Left lung (tissue), 10 donors: Measurements from ENCODE around the gene LHX2. TPM values are rescaled to one million over a fixed set of nuclear protein-coding genes. Genes with fewer than 3 reads are reported as not detected.

Experiments
- ATAC-seq: fragments of 200-7000 bp; cut with Tn5 transposase; one replicate; pipeline ENCODE4 v1.9.1; 2020; ENCODE audit warnings: moderate library complexity
- DNase-seq, 4 donors: peaks; one replicate each; pipeline ENCODE4 v3.0.0-alpha.2; 2013 to 2020
- H3K27ac ChIP-seq, 2 donors: fragments of 200-600 bp; sonication (generic) in 1 of 2; one replicate each; pipeline versions ENCODE4 v1.5.0 to v1.8.0; 2020 to 2021
- H3K27me3 ChIP-seq, 2 donors: fragments of 200-600 bp; sonication (generic) in 1 of 2; one replicate each; pipeline versions ENCODE4 v1.5.0 to v1.8.0; 2020 to 2021
- H3K36me3 ChIP-seq, 2 donors: fragments of 200-600 bp; sonication (generic) in 1 of 2; one replicate each; pipeline versions ENCODE4 v1.5.0 to v1.8.0; 2020 to 2021
- H3K4me1 ChIP-seq, 2 donors: fragments of 200-600 bp; one replicate each; pipeline ENCODE4 v1.8.0; 2021
- H3K4me3 ChIP-seq, 2 donors: fragments of 200-600 bp; sonication (generic) in 1 of 2; one replicate each; pipeline versions ENCODE4 v1.5.0 to v1.8.0; 2020 to 2021; ENCODE audit warnings: mild to moderate bottlenecking in 1 of 2
- H3K9me3 ChIP-seq, 2 donors: fragments of 200-600 bp; sonication (generic) in 1 of 2; one replicate each; pipeline versions ENCODE4 v1.5.0 to v1.8.0; 2020 to 2021
- intact Hi-C, 2 donors: fragments of 100-400 bp; cut with DNase I; formaldehyde crosslinking; loops; one replicate each; pipeline versions ENCODE4 v1.11.2 to v1.14.2; 2022
- polyA plus RNA-seq, 6 donors: library from polyadenylated mRNA; unstranded; fragments of 120-200 nt; gene quantifications; one replicate each; pipeline ENCODE4 v1.2.1, GENCODE V29; 2013; ENCODE audit not compliant: insufficient read length in 6 of 6
- total RNA-seq, 2 donors: library from RNA; stranded (reverse); fragmentation: NEBNext Ultra II Directional; extraction: Animal tissue kit (Norgen Biotek cat#: 25700); gene quantifications; one replicate each; pipeline ENCODE4 v1.2.1, GENCODE V29; 2021
- TF ChIP-seq, protein P1 (sequence below), 2 donors: fragments of 200-600 bp; sonication (generic) in 1 of 2; IDR thresholded peaks; one replicate each; pipeline versions ENCODE4 v1.5.0 to v1.8.0; 2021; ENCODE audit warnings: antibody characterized with exemption in 2 of 2
- donor health status: DM: no; HTN: yes; CAD: no.
- donor health status: DM: no; HTN: no; CAD: no.

The LHX2 gene
- total and polyA plus RNA-seq, 8 donors = 0.12 to 0.26 (median 0.21) TPM; not detected in 4

DNA sequence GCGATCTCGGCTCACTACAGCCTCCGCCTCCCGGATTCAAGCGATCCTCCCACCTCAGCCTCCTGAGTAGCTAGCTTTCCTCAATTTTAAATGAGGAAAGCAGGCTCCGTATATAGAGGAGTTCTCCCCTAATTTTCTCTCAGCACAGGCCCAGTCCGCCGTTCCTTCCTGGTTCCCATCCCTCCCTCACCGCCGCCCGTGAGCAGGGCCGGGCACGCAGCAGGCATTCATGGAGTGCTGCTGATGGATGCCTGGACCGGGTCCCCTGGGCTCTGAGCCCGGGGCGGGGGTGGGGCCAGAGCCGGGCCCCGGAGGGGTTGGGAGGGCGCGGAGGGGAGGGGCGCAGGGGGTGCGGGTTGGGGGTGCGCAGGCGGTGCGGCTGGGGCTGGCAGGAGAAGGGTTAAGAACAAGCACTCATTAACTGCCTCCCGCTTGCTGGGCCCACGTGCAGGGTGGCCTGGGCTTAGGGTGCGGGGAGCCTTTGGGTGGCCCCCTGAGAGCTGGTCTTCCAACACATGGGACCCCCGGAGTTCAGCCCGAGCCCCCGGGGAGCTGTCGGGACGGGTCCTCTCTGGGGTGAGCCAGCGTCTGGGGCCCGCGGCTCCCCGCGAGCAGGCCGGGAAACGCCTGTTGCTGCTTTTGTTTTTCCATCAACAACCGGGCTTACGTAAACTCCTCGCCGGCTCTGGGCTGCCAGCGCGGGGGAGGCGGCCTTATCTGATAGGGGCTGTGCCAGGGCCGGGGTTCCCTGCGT, 33.7 kb downstream of the LHX2 start:
- TF ChIP-seq, protein P1, sequence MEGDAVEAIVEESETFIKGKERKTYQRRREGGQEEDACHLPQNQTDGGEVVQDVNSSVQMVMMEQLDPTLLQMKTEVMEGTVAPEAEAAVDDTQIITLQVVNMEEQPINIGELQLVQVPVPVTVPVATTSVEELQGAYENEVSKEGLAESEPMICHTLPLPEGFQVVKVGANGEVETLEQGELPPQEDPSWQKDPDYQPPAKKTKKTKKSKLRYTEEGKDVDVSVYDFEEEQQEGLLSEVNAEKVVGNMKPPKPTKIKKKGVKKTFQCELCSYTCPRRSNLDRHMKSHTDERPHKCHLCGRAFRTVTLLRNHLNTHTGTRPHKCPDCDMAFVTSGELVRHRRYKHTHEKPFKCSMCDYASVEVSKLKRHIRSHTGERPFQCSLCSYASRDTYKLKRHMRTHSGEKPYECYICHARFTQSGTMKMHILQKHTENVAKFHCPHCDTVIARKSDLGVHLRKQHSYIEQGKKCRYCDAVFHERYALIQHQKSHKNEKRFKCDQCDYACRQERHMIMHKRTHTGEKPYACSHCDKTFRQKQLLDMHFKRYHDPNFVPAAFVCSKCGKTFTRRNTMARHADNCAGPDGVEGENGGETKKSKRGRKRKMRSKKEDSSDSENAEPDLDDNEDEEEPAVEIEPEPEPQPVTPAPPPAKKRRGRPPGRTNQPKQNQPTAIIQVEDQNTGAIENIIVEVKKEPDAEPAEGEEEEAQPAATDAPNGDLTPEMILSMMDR (IDR thresholded peaks at IDR 0.05) = no peak
- no peak overlapping the region for H3K27ac ChIP-seq
- H3K27me3 ChIP-seq = peaks cover 26 to 94% of the 10 kb centered on the region in 2 donors

DNA sequence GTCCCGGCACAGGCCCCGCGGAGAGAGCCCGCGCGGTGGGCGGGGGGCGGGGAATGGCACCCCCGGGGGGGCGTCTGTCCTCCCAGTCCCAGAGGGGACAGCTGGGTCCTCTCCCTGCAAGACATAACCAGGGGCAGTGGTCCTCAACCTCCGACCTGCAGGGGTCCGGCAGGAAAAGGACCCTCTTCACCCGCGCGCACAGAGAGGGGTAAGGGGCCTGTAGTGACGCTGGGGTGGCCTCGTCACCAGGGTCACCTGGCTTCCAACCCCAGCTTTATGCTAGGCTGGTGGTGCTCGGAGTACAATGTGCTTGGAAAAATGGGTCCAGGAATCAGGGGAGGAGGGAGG, 34.2 kb downstream of the LHX2 start:
- ATAC-seq (peak; percentile 8), DNase-seq (no peak)
- intact Hi-C loops = loop anchor here in 1 of 2 donors (10.0 kb wide), 1 partner anchor 501 kb away; no protein-coding TSS in a partner anchor
- Histone ChIP-seq H3K9me3 (no peaks in the 10 kb centered on the region), H3K27me3 (peaks cover 26 to 94% of the 10 kb centered on the region in 2 donors), H3K4me3 (no peak overlapping the region), H3K27ac (no peak overlapping the region), H3K36me3 (no peaks in the 10 kb centered on the region), H3K4me1 (peaks cover 5 to 14% of the 10 kb centered on the region in 2 donors)
- TF ChIP-seq, protein P1 (IDR thresholded peaks at IDR 0.05) = no peak

More for the DNA sequence above, 33.7 kb downstream of the LHX2 start:
- intact Hi-C loops = loop anchor here in 1 of 2 donors (10.0 kb wide), 1 partner anchor 500 kb away; no protein-coding TSS in a partner anchor
- DNase-seq (peak in 3 of 4 donors; percentile 51 to 59 (median 59)), ATAC-seq (peak; percentile 79)
- Histone ChIP-seq H3K4me1 (peaks cover 8 to 18% of the 10 kb centered on the region in 2 donors), H3K9me3 (no peaks in the 10 kb centered on the region), H3K36me3 (no peaks in the 10 kb centered on the region), H3K4me3 (peak overlapping the region; percentile 2 to 25)

DNA sequence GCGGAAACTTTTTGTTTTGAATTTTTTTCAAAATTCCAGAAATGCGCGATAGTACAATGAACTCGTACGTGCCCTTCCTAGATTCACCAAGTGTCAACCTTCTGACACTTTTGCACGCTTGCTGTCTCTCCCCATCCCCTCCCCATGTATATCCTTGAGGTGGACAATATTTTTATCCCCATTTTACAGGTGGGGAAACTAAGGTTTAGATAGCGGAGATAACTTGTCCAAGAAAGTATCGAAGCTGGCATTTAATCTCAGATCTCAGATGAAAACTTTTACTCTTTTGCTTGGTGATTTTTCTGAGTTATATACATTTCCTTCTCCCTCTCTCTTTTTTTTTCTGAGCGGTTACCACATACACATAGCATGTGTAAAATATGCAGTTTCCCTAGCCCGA, 34.6 kb downstream of the LHX2 start:
- Histone ChIP-seq H3K36me3 (no peaks in the 10 kb centered on the region), H3K27ac (no peak overlapping the region), H3K4me1 (peaks cover 5 to 10% of the 10 kb centered on the region in 2 donors), H3K9me3 (no peaks in the 10 kb centered on the region), H3K4me3 (no peak overlapping the region), H3K27me3 (peaks cover 26 to 94% of the 10 kb centered on the region in 2 donors)
- DNase-seq (no peak), ATAC-seq (no peak)
- intact Hi-C loops = loop anchor here in 1 of 2 donors (10.0 kb wide), 1 partner anchor 501 kb away; no protein-coding TSS in a partner anchor
- TF ChIP-seq, protein P1 (IDR thresholded peaks at IDR 0.05) = no peak

DNA sequence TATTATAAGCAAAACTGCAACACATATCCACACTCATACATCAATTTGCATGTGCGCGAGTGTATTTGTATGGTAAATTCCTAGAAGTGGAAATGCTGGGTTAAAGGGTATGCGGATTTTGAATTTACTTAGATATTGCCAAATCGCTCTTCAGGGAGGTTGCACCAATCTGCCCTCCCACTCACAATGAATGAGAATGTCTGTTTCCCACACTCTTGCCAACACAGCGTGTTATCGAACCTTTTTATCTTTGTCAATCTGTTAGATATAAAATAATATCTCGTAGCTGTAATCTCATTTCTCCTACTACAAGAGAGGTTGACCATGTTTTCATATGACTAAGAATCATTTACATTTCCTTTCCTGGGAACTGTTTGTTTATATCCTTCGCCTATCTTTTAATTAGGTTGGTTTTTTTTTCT, 35.7 kb downstream of the LHX2 start:
- TF ChIP-seq, protein P1 (IDR thresholded peaks at IDR 0.05) = no peak
- no peak overlapping the region for H3K27ac ChIP-seq
- ATAC-seq = no peak
- intact Hi-C loops = loop anchor here in 1 of 2 donors (10.0 kb wide), 1 partner anchor 502 kb away; no protein-coding TSS in a partner anchor
- peaks cover 5 to 8% of the 10 kb centered on the region in 2 donors for H3K4me1 ChIP-seq
- no peaks in the 10 kb centered on the region for H3K36me3 ChIP-seq
- peaks cover 20 to 93% of the 10 kb centered on the region in 2 donors for H3K27me3 ChIP-seq
- no peak overlapping the region for H3K4me3 ChIP-seq
- no peak for DNase-seq
- no peaks in the 10 kb centered on the region for H3K9me3 ChIP-seq

DNA sequence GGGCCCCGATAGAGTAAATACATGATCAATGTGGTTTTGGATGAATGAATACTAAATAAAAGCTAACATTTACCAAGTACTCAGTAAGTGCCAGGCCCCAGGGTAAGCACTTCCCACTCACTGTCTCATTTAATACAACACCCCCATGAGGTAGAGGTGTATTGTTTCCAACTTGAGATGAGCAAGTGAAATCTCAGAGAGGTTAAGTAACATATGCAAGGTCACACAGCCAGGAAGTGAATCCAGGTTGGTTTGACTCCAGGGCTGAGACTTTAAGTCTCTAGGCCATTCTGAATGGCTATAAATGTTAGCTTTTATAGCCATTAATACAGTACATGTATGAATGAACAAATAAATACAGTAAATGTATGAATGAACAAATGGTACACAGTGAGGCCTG, 39.4 kb downstream of the LHX2 start:
- H3K4me3 ChIP-seq = no peak overlapping the region
- no peaks in the 10 kb centered on the region for H3K9me3 ChIP-seq
- peaks cover 0 to 77% of the 10 kb centered on the region in 2 donors for H3K27me3 ChIP-seq
- H3K4me1 ChIP-seq = no peaks in the 10 kb centered on the region
- no peaks in the 10 kb centered on the region for H3K36me3 ChIP-seq
- H3K27ac ChIP-seq = no peak overlapping the region
- no peak for DNase-seq
- TF ChIP-seq, protein P1 (IDR thresholded peaks at IDR 0.05) = no peak
- no peak for ATAC-seq
- intact Hi-C loops = no loop called here
